Measurements from ENCODE around the gene SDHA.

- TF ChIP-seq POLR2A (IDR thresholded peaks at IDR 0.05) (no peak), CTCF (IDR thresholded peaks at IDR 0.05) (no peak)
Observed at GRCh38 chr5:219460-219863, 1.3 kb downstream of the SDHA start.

Data from lower leg skin (tissue), 3 donors.